ENCODE measurements around the gene GRK6.

The GRK6 gene

DNA sequence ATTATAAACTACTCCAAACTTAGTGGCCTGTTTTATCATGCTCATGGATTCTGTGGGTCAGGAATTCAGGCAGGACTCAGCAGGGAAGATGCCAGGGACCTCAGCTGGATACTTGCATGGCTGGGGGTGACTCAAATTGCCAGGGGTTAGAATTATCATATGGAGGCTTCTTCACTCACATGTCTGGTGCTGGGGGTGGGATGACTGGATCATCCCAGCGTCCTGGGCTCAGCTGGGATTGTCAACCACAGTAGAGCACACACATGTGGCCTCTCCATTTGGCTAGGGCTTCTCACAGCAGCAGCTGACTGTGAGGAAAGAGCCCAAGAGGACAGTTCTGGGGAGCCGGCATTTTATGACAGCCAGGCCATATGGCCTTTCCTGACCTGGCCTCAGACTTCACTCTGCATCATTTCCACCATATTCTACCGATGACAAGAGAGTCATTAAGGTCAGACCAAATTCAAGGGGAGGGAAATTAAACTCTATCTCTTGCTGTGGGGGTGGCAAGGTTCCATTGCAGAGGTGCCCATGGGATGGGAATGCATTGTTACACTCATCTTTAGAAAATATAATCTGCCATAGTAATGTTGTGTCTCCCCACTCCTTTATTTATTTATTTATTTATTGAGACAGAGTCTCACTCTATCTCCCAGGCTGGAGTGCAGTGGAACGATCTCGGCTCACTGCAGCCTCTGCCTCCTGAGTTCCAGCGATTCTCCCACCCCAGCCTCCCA, 5.2 kb upstream of the GRK6 start:
- DNase-seq, result no peak
- TF ChIP-seq, protein P1, sequence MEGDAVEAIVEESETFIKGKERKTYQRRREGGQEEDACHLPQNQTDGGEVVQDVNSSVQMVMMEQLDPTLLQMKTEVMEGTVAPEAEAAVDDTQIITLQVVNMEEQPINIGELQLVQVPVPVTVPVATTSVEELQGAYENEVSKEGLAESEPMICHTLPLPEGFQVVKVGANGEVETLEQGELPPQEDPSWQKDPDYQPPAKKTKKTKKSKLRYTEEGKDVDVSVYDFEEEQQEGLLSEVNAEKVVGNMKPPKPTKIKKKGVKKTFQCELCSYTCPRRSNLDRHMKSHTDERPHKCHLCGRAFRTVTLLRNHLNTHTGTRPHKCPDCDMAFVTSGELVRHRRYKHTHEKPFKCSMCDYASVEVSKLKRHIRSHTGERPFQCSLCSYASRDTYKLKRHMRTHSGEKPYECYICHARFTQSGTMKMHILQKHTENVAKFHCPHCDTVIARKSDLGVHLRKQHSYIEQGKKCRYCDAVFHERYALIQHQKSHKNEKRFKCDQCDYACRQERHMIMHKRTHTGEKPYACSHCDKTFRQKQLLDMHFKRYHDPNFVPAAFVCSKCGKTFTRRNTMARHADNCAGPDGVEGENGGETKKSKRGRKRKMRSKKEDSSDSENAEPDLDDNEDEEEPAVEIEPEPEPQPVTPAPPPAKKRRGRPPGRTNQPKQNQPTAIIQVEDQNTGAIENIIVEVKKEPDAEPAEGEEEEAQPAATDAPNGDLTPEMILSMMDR (IDR thresholded peaks at IDR 0.05; ENCODE audit: low read depth, low read length, missing control alignments), result no peak
- Histone ChIP-seq H3K4me3 (ENCODE audit: low read depth, low read length) (no peak overlapping the region), H3K27me3 (replicated peaks) (no peaks in the 10 kb centered on the region), H3K27ac (no peak overlapping the region), H3K36me3 (replicated peaks) (no peaks in the 10 kb centered on the region)
- in situ Hi-C loops (cut with HindIII; ENCODE audit: low pct_ligation_motif_present, low sequenced_read_pairs), result no loop called here

DNA sequence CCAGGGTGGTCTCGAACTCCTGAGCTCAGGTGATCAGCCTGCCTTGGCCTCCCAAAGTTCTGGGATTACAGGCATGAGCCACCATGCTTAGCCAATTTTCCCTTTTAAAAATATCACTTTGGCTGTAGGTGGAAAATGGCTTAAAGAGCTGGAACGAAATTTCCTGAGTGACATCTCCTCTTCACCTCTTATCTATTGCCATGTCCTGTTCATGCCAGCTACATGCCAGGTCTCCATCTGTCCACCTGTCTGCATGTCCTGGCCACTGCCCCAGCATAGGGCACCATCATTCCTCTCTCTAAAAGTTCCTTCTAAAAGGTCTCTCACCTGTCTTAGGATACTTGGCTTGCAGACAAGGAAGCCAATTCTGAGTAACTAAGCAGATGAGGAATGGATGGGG, 2.8 kb upstream of the GRK6 start:
- Histone ChIP-seq H3K27ac (no peak overlapping the region), H3K36me3 (replicated peaks) (no peaks in the 10 kb centered on the region), H3K4me3 (ENCODE audit: low read depth, low read length) (no peak overlapping the region), H3K27me3 (replicated peaks) (no peaks in the 10 kb centered on the region)
- no peak for DNase-seq
- in situ Hi-C loops (cut with HindIII; ENCODE audit: low pct_ligation_motif_present, low sequenced_read_pairs), result no loop called here
- TF ChIP-seq, protein P1 (IDR thresholded peaks at IDR 0.05; ENCODE audit: low read depth, low read length, missing control alignments), result no peak

DNA sequence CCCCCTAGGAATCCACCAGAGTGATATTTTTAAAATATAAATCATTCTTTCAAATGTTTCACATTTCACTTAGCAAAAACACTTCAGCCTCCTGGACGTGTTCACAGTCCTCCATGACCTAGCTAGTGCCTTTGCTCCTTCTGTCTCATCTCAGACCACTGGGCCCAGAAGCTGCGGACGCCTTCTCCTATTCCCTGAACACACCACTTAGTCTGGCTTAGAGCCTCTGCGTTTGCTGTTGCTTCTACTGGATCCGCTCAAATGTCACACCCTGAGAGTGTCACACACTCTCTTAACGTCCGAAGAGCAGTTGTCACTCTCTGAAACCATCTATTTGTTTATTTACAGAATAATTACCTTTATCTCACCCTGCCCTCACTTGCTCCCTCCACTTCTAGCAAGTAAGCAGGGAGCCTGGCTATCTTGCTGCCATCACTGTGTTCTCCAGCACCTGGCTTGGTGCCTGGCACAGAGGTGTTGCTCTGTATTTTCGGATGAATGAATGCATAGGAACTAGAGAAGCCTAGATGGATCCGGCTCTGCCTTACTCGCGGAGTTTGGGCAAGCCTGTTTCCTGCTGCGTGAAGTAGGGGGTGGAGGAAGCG, 1.2 kb upstream of the GRK6 start:
- Histone ChIP-seq H3K36me3 (replicated peaks) (no peaks in the 10 kb centered on the region), H3K4me3 (ENCODE audit: low read depth, low read length) (peak overlapping the region; percentile 66), H3K27ac (peak overlapping the region; percentile 89), H3K27me3 (replicated peaks) (no peaks in the 10 kb centered on the region)
- no peak for DNase-seq
- in situ Hi-C loops (cut with HindIII; ENCODE audit: low pct_ligation_motif_present, low sequenced_read_pairs), result loop anchor here (25.0 kb wide), 1 partner anchor 113 kb away; the partner anchor contains the start of genes MXD3, PRELID1 and RAB24
- TF ChIP-seq, protein P1 (IDR thresholded peaks at IDR 0.05; ENCODE audit: low read depth, low read length, missing control alignments), result no peak

DNA sequence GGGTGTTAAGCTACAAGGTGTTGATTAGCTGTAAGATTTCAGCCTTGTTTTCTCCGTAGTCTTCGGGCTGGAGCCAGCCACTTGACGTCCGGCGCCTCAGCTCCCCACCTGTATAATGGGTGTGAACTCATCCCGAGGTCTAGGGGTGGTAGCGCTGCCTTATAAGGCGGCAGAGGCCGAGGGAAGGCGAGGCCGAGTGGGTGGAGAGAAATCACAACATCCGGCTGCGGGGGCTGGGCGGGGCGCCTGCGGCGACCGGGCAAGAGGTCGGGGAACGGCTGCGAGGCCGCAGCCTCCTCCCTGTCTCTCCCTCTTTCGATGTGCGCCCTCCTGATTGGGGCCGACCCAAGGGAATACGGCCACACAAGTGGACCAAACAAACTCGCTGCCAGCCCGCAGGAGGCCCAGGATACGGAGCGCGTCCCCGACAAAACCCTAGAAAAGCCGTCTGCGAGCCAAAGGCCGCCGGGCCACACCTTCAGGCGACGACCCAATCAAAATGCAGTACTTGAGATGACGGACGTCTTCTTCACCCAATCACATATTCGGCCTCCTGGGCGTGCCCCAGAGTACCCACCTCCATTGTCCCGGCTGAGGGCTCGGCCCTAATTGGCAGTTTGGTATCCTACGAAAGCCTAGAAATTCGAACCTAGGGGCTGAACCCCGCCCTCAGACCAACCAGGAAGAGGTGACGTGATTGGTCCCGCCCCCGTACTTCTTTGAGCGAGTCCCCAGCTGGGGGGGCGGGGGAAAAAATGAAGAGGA, 493 bp upstream of the GRK6 start:
- Histone ChIP-seq H3K27ac (peak overlapping the region; percentile 89), H3K36me3 (replicated peaks) (no peaks in the 10 kb centered on the region), H3K27me3 (replicated peaks) (no peaks in the 10 kb centered on the region), H3K4me3 (ENCODE audit: low read depth, low read length) (peak overlapping the region; percentile 66)
- in situ Hi-C loops (cut with HindIII; ENCODE audit: low pct_ligation_motif_present, low sequenced_read_pairs), result loop anchor here (25.0 kb wide), 1 partner anchor 114 kb away; the partner anchor contains the start of genes MXD3, PRELID1 and RAB24
- TF ChIP-seq, protein P1 (IDR thresholded peaks at IDR 0.05; ENCODE audit: low read depth, low read length, missing control alignments), result no peak
- peak; percentile 100 for DNase-seq

DNA sequence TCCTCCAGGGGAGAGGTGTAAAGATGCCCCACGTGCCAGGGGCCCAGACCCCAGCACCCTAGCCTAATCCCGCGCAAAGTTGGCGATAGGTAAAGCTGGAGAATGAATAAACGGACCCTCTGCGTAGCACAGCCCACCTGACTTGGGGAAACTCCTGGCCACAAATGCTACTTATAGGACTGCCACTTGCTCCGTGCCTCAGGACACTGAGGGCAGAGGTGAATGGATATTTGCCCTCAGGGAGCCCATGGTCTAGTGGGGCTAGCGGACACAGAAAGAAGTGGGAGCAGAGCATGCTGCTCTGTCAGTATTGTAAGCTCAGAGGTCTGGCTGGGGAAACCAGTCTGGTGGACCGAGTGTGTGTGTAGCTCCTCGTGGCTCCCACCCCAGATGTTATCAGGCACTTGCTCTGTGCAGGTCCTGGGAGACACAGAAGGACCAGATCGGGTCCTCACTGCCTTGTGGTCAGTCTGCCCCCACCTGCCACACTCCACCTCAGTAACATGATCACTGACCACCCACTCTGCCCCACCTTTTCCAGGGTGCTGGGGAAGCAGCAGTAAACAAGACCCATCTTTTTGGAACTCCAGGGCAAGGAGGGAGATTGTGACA, 841 bp downstream of the GRK6 start:
- Histone ChIP-seq H3K4me3 (ENCODE audit: low read depth, low read length) (peak overlapping the region; percentile 69), H3K27me3 (replicated peaks) (no peaks in the 10 kb centered on the region), H3K36me3 (replicated peaks) (peaks cover 5% of the 10 kb centered on the region), H3K27ac (peak overlapping the region; percentile 77)
- in situ Hi-C loops (cut with HindIII; ENCODE audit: low pct_ligation_motif_present, low sequenced_read_pairs), result loop anchor here (25.0 kb wide), 1 partner anchor 115 kb away; the partner anchor contains the start of genes MXD3, PRELID1 and RAB24
- TF ChIP-seq, protein P1 (IDR thresholded peaks at IDR 0.05; ENCODE audit: low read depth, low read length, missing control alignments), result no peak
- DNase-seq, result no peak

All from brain microvascular endothelial cell (primary cell).